GM20431 (cell line): ENCODE measurements around the gene ZNF385B.
"Not testable (repeated sequence)": the region's sequence is repeated elsewhere in the genome, so short reads cannot be mapped to it uniquely, and the experiment has no call there.

Experiments used
- in situ Hi-C: fragments of 300-500 bp; cut with MseI, MboI; formaldehyde crosslinking; loops from one replicate; pipeline ENCODE4 v1.15.0; 2020; ENCODE audit warnings: low sequenced_read_pairs; ENCODE audit not compliant: unreplicated experiment

The ZNF385B gene

DNA sequence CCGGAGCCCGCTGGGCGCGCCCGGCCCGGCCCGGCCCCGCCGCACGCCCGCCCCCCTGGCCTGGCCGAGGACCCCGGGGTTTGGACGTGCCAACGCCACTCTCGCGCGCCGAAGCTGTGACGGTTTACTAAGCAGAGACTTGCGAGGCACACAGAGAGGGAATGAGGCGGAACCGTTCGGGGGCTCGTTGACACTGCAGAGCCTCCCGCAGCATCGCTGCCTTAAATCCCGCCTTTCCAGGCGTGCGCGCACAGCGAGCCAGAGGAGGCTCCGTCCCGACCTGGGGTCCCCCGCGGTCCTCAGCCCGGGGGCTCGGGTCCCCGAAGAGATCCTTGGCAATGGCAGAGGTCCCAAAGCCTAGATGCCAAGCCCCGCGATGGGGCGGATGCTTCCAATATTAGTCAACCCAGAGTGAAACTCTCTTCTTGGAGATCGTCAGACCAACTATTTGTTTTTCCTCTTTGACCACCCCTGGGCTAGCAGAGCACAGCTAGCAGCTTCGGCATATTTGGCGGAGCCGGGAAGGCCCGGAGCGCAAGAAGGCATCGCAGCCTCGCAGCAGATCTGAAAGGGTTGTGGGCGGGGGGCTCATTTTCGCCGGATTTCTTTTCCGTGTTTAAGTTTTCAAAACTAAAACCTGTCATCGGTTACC is at the start of gene ZNF385B:
Gene ZNF385B, minus strand, starts transcription at position 197 of the 652 bp plus-strand sequence.
- in situ Hi-C loops = no loop called here

DNA sequence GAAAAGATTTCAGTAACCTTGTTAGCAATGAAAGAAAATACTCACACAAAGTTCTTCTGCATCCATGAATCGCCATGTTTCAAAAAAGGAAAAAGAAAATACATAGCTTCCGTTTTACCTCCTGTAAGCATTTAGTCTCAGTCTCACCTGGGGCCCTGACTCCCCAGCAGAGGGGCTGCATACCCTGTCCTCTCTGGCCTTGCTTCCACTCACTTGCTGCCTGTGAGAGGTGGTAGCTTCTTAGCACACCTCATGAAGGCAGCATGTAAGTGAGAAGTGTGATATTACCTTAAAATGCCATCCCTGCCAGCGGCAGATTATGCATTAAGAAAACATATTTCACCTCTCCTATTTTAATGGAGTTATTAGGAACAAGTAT is 49.3 kb upstream of the ZNF385B start:
- in situ Hi-C loops = no loop called here

DNA sequence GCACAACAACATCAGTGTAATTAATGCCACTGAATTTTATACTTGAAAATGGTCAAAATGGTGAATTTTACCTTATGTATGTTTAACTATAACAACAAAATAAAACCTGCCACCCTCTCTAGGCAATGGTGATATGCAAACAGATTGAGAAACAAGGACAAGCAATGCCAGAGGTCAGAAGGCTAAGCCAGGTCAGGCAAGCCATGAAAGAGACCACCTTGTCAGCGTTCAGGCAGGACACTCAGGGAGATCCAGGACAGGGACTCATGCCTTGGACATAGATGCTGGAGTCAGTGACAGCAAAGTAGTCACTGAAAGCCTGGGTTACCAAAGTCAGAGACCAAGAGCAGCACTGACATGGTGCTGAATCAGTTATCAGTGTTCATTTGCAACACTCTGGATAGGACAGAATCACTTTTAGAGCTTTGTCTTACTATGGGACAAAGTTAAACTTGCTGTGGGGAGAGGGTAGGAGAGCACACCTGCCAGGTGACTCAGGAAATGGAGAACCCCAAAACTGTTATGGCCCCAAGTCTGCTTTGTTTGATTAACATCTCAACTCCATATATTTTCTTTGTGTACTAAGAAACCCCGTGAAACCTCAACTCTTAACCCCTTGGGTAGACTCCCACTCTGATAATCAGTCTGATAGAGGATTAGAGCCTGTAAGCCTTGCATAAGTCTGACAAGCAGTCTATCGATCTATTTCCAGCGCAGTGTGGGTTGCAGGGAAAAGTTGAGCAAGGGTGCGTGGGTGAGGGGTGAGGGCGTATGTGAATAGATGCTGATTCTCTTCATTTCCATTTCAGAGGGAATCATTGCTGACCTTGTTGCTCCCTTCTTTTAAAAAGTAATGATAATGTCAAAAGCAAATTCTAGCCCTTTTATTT is 48.7 kb upstream of the ZNF385B start:
- in situ Hi-C loops = no loop called here

DNA sequence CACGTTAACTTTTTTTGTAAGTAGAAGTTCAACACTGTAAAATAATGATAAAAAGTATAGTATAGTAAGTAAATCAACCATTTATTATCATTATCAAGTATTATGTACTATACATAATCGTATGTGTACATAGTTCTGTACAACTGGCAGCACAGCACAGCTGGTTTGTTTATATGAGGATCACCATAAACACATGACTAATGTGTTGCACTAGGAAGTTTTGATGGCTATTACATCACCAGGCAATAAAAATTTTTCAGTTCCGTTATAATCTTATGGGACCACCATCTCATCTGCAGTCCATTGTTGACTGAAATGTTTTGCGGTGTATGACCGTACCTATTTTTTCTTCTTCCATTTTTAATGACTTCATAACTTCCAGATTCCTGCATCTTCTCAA is 39.2 kb upstream of the ZNF385B start:
- in situ Hi-C loops = no loop called here

DNA sequence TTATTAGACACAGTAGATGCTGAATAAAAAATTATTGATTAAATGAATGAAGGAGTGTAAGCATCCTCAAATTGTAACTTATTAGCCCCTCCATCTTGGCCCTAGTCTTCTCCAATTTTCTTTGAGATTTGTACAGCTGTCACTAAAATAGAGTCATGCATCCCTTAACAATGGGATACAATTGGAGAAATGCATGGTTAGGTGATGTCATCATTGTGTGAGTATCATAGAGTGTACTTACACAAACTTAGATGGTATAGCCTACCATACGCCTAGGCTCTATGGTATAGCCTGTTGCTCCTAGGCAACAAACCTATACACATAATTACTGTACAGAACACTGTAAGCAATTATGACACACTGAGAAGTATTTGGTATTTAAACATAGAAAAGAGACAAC is 38.3 kb upstream of the ZNF385B start:
- in situ Hi-C loops = no loop called here

DNA sequence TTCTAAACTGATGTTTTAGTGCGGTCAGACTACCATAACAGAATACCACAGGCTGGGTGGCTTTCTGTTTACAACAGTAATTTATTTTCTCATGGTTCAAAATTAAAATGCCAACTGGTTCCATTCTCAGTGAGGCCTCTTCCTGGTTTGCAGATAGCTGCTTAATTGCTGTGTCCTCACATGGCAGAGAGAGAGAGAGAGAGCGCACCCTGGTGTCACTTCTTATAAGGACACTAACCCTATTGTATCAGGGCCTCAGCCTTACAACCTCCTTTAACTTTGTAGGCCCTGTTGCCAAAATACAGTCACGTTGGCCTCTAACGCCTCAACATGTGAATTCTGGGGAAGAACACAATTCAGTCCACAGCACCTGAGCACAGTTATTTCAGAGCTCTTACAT is 37.5 kb upstream of the ZNF385B start:
- in situ Hi-C loops = no loop called here

DNA sequence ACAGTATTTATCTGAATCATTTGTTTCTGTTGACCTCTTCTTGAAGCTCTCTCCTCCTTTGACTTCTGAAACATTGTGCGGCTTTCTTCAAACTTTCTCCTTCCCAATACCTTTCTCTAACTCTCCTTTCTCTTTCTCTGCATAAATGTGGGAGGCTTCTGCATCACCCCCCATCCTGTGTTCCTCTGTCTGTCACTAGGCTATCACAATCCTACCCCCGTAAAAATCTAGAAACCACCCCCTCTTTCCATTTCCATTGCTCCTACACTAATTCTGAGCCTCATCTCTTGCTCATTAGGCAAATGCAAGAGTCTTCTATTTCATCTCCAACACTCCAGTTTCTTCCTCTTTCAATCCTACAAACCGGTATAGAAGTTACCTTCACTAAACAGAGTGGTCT is 32.2 kb upstream of the ZNF385B start:
- in situ Hi-C loops = no loop called here

DNA sequence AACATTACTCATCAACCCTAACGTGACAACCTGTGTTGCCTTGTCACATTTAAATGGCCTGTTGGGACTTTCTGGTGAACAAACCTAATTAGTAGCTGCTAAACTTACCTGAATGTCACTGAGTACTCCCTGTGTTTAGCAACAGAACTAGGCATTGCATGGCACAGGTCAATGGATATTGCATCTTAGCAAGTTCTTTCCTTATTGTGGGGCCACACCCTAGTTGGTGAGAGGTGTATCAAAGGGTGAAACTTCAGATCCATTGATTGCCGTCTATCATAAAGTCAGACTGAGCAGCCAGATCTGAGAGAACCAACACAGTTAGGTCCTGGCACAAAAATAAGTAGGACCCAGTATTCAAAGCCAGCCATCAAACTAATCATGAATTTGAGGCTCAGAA is 29.8 kb upstream of the ZNF385B start:
- in situ Hi-C loops = no loop called here

DNA sequence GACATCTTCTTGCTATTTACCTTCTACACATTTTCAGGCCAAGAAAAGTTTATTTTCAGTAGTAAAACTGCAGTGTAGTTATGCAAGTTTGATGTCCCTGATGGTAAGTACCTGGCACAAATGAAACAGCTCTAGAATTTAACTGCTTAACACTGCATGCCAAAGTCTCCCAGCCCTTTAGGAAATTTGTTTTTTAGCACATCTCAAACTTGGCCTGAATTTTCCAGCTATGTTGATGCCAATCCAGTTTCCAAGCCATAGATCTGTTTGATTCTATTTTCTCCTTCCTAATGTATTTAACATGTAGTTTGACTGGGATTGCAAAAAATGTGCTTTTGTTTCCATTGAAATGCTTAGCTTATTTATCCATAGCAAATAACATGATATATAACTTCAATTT is 29.3 kb upstream of the ZNF385B start:
- in situ Hi-C loops = no loop called here

DNA sequence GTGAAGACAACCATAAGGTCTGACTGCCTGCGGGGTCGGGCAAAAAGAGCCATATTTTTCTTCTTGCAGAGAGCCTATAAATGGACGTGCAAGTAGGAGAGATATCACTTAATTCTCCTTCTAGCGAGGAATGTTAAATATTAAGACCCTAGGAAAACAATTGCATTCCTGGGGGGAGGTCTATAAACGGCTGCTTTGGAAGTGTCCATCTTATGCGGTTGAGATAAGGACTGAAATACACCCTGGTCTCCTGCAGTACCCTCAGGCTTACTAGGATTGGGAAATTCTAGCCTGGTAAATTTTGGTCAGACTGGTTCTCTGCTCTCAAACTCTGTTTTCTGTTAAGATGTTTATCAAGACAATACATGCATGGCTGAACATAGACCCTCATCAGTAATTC is 27.2 kb upstream of the ZNF385B start:
- in situ Hi-C loops = not testable (repeated sequence)

DNA sequence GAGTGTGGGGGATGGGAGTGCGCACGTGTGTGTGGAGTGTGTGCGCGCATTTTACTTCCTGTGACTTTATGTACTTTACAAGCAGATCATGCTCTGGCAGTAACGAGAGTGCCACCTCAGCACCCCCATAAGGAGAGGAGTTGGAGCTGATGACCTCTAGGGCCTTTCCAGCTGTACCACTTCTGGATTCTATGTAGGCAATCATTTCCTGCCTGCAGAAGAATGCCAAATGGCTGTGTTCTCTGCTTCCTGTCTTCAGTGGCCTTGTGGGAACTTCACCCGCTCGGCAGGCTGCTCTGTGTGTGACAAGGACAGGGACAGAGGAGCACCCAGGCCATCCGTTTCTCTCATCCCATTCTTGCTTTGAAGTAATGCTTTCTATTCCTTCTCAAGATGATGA is 22.8 kb upstream of the ZNF385B start:
- in situ Hi-C loops = no loop called here

DNA sequence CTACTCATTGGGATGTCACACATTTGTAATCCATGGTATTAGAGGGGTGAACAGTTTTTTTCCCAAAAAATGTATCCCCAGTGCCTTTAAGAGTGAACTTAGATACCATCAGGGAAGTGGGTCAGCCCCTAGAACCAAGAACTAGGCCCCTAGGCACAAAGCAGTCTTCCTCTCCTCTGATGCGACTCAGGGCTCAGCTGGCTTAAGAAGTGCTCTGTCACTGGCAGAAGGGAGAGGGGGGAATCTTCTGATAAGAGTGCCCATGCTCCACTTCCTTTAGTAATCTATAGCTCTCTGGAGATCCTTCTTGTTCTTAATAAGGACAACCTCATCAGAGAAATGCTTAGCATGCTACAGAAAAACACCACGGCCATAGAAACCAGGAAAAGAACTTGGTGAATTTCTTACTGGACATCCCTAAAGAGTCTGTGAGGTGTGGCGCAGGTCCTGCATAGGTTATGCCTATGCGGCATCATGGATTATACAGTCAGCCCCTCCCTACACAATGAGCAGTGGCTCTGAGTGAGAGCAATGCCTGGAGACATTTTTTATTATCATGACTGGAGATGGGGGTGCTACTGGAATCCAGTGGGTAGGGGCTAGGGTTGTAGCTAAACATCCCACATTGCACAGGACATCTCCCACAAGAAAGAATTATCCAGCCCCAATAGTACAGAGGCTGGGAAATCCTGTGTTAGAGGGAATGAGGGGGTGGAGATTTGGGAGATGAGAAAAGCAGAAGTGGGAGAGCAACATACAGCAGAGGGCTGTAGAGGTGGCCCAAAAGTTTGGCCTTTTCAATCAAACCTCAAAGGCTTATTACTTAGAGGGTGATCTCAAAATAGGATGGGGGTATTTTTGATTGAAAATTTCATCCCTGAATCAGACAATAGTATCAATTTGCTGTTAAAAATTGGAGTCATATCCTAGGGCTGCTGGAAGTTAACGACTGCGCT is 21.7 kb upstream of the ZNF385B start:
- in situ Hi-C loops = no loop called here

DNA sequence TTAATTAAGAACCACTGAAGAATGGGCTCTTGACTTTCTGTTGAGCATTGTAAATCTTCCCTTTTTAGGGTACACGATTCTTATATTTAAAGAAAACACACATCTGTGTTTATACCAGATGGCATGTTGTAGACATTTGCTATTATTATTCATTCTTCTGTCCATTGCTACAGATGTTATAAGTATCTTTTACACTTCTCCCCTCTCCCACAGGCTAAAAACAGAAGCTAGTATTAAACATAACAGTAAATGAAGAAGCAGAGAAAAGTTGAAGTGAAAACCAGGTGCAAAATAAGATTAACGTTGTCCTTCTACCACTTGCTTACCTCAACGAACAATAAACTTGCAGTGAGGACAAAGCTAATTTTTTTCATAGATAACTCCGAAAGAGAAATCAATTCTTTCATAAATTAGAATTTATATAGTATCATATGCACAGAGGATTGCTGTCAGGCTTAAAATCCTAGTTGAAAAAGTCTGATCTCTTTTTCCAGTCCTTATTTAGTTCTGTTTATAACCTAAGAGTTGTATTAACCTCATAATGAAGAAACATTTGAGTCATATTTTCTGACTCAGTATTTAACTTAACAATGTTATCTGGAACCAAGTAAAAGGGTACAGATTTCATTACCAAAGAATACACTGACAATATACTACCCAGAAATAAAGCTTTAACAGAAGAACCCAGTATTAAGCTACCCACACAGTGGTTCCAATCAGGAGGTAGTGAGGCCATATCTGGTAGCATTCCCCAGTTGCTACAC is 16.4 kb upstream of the ZNF385B start:
- in situ Hi-C loops = no loop called here

DNA sequence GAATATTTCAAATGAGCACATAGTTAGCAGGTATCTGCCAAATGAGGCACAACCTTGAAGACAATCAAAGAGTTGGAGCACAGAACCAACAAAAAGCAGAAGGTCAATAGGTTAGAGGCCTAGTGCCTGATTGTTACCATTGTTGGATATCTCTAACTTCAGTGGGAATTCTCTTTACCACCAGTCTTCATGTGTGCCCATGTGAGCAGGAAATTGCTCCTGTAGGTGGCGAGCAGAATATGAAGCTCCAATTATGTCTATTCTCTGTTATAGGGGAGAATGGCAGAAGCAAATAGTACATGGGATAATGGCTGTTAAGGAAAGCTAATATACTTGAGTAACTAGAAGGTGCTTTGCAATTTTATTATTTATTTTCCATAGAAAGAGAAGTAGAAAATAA is 14.9 kb upstream of the ZNF385B start:
- in situ Hi-C loops = no loop called here

DNA sequence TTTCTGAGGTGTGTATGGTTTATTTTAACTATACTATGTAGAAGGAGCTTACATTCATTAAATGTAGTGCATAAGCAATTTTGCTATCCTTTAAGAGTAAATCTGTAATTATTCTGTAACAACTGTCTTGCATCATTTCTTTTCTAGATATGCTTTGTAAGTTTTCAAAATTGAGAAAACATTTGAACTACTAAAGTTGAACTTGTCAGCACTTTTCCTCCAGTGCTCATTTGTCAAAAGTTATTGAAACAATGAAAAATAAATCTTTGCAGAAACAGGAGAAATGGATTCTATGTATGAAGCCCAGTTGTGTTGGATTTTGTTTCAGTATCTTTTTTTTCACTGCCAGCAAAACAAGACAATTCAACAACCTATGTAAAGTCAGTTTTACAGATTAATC is 14.5 kb upstream of the ZNF385B start:
- in situ Hi-C loops = no loop called here

DNA sequence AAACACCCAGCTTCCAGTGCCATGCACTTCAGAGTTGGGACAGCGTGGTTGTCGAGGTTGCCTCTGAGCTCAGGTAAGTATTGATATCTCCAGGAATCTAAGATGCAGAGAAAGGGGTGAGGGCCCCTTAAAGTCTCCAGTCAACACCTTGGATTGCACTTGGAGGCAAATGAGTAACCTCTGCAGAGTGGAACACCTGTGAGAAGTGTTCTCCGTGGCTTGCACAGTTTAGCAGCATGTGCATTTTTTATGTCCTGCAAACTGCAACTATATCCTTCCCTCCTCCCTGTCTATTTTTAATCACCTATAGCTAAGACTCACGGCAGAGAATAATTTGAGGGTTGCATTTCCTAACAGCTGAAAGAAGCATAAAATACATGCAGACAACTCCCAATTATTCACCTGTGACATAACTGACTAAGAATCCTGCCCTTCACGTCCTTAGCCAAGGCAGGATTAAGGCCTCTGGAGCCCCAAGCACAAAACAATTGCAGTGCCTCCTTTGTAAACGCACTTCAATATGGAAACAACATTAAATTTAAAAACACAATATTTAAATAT is 1.6 kb upstream of the ZNF385B start:
- in situ Hi-C loops = no loop called here

DNA sequence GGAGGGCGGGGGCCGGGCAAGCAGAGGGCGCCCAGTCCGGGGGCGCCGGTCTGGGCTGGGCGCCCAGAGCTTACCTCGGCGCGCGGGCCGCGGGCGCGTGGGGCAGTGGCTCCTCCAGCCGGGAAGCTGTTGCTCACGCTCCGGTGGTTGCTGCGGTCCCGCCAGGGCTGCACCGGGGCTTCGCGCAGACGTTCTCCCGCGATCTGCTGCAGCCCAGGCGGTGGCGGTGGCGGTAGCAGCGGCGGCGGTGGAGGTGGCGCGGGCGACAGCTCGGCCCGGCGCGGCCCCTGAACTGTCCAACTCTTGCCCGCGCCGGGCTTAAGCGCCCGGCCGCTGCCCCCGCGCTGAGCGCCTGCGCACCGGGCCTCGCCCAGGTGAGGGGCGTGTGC is 391 bp downstream of the ZNF385B start:
- in situ Hi-C loops = no loop called here

DNA sequence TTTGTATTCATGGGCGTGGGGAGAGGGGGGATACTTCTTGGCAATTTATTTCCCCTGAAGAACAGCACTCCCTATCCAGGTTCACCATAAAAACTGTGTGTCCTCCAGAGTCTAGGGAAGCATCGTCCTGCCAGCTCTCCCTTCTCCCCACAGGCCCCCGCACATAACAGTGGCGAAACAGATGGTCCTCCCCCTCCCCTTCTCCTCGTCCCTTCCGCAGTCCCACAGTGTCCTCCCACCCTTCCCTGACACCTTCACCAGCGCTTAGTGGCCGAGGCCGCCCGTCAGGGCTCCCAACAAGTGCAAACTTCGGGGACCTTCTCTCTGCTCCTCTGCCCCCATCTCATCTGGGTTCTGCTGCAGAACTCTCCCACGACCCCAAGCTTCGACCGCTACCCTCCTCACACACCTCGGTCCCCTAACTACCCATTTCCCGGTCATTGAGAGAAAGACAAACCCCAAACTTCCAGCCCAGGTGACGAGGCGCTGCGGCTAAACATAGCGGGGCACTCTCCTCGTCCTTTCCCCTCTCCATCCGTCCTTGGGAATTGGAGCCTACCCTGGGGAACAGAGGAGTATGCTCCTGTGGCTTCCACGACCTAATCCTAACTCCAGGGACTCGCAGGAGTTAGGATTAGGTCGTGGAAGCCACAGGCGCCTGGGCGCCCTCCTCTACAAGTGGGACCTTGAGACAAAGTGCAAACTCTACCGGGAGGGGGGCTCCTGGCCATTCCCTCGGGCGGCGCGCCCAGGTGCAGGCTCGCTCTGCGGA is 971 bp downstream of the ZNF385B start:
- in situ Hi-C loops = no loop called here

DNA sequence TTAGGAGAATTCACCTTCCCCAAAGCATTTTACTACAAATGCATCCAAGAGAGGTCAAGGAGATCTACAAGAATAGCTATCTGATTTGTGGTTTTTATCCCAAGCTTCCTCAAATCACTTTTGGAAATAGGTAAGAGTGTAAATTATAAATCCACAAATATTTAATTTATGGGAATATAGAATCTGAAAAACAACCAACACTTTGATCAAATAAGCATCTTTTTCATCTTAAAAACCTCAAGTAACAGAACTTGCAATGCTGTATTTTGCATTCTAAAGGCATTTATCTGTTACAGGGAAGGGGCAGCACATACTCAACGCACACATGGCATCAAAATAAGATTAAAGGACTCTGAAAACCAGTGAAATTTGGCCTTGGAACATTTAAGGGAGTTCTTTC is 1.9 kb downstream of the ZNF385B start:
- in situ Hi-C loops = no loop called here
